WTC11 (cell line): ENCODE results near the gene GAP43.

Source experiments
- ATF1 ChIP-seq: sonication (generic); formaldehyde crosslinking; IDR thresholded peaks from 2 replicates; pipeline ENCODE4 v1.8.1; 2023; ENCODE audit warnings: mild to moderate bottlenecking, moderate library complexity, missing genetic modification reagents
- ATF3 ChIP-seq: sonication (generic); formaldehyde crosslinking; conservative IDR thresholded peaks from 2 replicates; pipeline ENCODE4 v1.8.1; 2022; ENCODE audit warnings: mild to moderate bottlenecking, missing genetic modification reagents
- CREB1 ChIP-seq: sonication (generic); formaldehyde crosslinking; IDR thresholded peaks from 2 replicates; pipeline ENCODE4 v1.8.0; 2023; ENCODE audit warnings: mild to moderate bottlenecking, missing genetic modification reagents
- CTCF ChIP-seq: fragments of 200-600 bp; IDR thresholded peaks from 2 replicates; pipeline ENCODE4 v1.8.0; 2022; ENCODE audit warnings: antibody characterized with exemption
- E2F5 ChIP-seq: sonication (generic); formaldehyde crosslinking; IDR thresholded peaks from 2 replicates; pipeline ENCODE4 v1.8.1; 2022; ENCODE audit warnings: mild to moderate bottlenecking, moderate library complexity, missing genetic modification reagents
- ESRRA ChIP-seq: sonication (generic); formaldehyde crosslinking; IDR thresholded peaks from 2 replicates; pipeline ENCODE4 v1.8.1; 2022; ENCODE audit warnings: mild to moderate bottlenecking, missing genetic modification reagents, borderline replicate concordance
- FOXJ3 ChIP-seq: sonication (generic); formaldehyde crosslinking; IDR thresholded peaks from 2 replicates; pipeline ENCODE4 v1.9.0; 2021; ENCODE audit warnings: missing genetic modification reagents, mild to moderate bottlenecking, borderline replicate concordance
- SMAD3 ChIP-seq: sonication (generic); formaldehyde crosslinking; IDR thresholded peaks from 2 replicates; pipeline ENCODE4 v1.8.0; 2022; ENCODE audit warnings: missing genetic modification reagents, mild to moderate bottlenecking, borderline replicate concordance
- SMAD4 ChIP-seq: sonication (generic); formaldehyde crosslinking; IDR thresholded peaks from 2 replicates; pipeline ENCODE4 v1.8.0; 2022; ENCODE audit warnings: mild to moderate bottlenecking, missing genetic modification reagents
- ZNF263 ChIP-seq: sonication (generic); formaldehyde crosslinking; IDR thresholded peaks from 2 replicates; pipeline ENCODE4 v1.8.1; 2022; ENCODE audit warnings: low read depth, mild to moderate bottlenecking, moderate library complexity, missing genetic modification reagents

DNA sequence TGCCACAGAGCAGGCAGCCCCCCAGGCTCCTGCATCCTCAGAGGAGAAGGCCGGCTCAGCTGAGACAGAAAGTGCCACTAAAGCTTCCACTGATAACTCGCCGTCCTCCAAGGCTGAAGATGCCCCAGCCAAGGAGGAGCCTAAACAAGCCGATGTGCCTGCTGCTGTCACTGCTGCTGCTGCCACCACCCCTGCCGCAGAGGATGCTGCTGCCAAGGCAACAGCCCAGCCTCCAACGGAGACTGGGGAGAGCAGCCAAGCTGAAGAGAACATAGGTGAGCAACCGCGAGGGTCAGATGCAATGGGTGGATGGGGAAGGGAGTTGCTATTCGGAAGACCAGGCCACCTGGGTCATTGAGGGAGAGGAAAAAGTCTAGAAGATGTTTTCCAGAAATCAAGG is 53.0 kb downstream of the GAP43 start:
- TF ChIP-seq FOXJ3 (CRISPR knock-in tag) (no peak), E2F5 (CRISPR knock-in tag) (no peak), CREB1 (CRISPR knock-in tag) (no peak), ZNF263 (no peak), ATF1 (CRISPR knock-in tag) (no peak), SMAD3 (CRISPR knock-in tag) (no peak), ATF3 (CRISPR knock-in tag) (no peak), CTCF (no peak), ESRRA (CRISPR knock-in tag) (no peak), SMAD4 (CRISPR knock-in tag) (no peak)
